ENCODE data around the gene GALNS. TPM values are rescaled to one million over a fixed set of nuclear protein-coding genes. Genes with fewer than 3 reads are reported as not detected.
A peak's percentile ranks its signal among the peaks of the same experiment; 100 is the strongest.

The GALNS gene
- total RNA-seq, 1 donor from 2014 or later: 18.3 TPM

- no peak for DNase-seq (ENCODE audit: low read depth)
- no peak overlapping the region for H3K4me3 ChIP-seq (ENCODE audit: low read depth, low read length)
- TF ChIP-seq, protein P1, sequence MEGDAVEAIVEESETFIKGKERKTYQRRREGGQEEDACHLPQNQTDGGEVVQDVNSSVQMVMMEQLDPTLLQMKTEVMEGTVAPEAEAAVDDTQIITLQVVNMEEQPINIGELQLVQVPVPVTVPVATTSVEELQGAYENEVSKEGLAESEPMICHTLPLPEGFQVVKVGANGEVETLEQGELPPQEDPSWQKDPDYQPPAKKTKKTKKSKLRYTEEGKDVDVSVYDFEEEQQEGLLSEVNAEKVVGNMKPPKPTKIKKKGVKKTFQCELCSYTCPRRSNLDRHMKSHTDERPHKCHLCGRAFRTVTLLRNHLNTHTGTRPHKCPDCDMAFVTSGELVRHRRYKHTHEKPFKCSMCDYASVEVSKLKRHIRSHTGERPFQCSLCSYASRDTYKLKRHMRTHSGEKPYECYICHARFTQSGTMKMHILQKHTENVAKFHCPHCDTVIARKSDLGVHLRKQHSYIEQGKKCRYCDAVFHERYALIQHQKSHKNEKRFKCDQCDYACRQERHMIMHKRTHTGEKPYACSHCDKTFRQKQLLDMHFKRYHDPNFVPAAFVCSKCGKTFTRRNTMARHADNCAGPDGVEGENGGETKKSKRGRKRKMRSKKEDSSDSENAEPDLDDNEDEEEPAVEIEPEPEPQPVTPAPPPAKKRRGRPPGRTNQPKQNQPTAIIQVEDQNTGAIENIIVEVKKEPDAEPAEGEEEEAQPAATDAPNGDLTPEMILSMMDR (conservative IDR thresholded peaks at IDR 0.05; ENCODE audit: low read depth, low read length): no peak
These were observed 85.4 kb downstream of the GALNS start for GRCh38 chr16:88771294-88771772.

- peak overlapping the region; percentile 37 for H3K4me3 ChIP-seq (ENCODE audit: low read depth, low read length)
- no peak for DNase-seq (ENCODE audit: low read depth)
- TF ChIP-seq, protein P1 (conservative IDR thresholded peaks at IDR 0.05; ENCODE audit: low read depth, low read length): no peak
These were observed 86.1 kb downstream of the GALNS start for GRCh38 chr16:88770461-88771293.

- TF ChIP-seq, protein P1 (conservative IDR thresholded peaks at IDR 0.05; ENCODE audit: low read depth, low read length): no peak
- peak overlapping the region; percentile 37 for H3K4me3 ChIP-seq (ENCODE audit: low read depth, low read length)
- DNase-seq (ENCODE audit: low read depth): no peak
These were observed 86.9 kb downstream of the GALNS start for GRCh38 chr16:88769617-88770460.

- no peak overlapping the region for H3K4me3 ChIP-seq (ENCODE audit: low read depth, low read length)
- no peak for DNase-seq (ENCODE audit: low read depth)
- TF ChIP-seq, protein P1 (conservative IDR thresholded peaks at IDR 0.05; ENCODE audit: low read depth, low read length): no peak
These were observed 88.5 kb downstream of the GALNS start for GRCh38 chr16:88768071-88768783.

GRCh38 chr16:88767546-88768070, 89.1 kb downstream of the GALNS start:
- H3K4me3 ChIP-seq (ENCODE audit: low read depth, low read length): no peak overlapping the region
- TF ChIP-seq, protein P1 (conservative IDR thresholded peaks at IDR 0.05; ENCODE audit: low read depth, low read length): no peak
- DNase-seq (ENCODE audit: low read depth): no peak

- H3K4me3 ChIP-seq (ENCODE audit: low read depth, low read length): no peak overlapping the region
- DNase-seq (ENCODE audit: low read depth): no peak
- TF ChIP-seq, protein P1 (conservative IDR thresholded peaks at IDR 0.05; ENCODE audit: low read depth, low read length): no peak
These were observed 89.8 kb downstream of the GALNS start for GRCh38 chr16:88766975-88767374.

All from epithelial cell of proximal tubule (primary cell).